ENCODE results near the gene A3GALT2. TPM values are rescaled to one million over a fixed set of nuclear protein-coding genes. Genes with fewer than 3 reads are reported as not detected.

A3GALT2 gene
- polyA plus RNA-seq (0.35 TPM in 1 of 2 replicates, not detected in the other), polyA minus RNA-seq (not detected in 2 replicates)

DNA sequence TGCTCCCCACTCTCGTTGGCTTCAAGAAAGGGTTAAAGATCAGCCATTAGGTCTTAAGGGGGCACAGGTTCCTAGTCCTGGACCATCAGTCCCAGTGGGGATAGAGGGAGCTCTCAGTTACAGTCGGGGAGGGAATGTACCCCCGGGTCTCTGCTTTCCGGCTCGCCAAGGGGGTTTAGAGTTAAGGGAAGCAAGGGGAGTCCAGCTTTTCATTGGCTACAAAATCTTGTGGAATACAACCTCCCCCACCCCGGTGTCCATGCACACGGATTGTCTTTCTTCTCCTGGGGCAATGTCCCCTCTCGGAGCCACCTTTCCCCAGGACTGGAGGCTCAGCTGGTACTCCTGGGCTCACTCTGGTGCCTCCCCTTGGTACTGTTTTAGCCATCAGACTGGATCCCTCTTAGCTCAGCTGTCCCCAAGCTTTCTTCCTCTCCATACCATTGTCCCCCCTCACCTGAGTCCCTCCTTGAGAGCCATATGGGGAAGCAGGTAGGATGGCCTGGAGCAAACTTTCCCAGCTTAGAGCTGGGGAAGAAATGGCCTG, at the start of gene A3GALT2:
TSS of gene A3GALT2 (minus strand) at position 480 of the 547 bp plus-strand sequence. CDS start at position 480, 0 bp downstream.
- H4K20me1 ChIP-seq (ENCODE audit: insufficient read depth): peaks cover 7% of the 10 kb centered on the region
- no peaks in the 10 kb centered on the region for H3F3A ChIP-seq (ENCODE audit: insufficient read depth, low read length, poor library complexity, severe bottlenecking)
- H3K27me3 ChIP-seq (ENCODE audit: insufficient read depth, low read depth, low read length): no peaks in the 10 kb centered on the region
- H3K9ac ChIP-seq (ENCODE audit: low read length): no peak within 1 kb of the TSS
- H3K9me3 ChIP-seq (ENCODE audit: low read length): no peaks in the 10 kb centered on the region
- H3K4me3 ChIP-seq (ENCODE audit: low read length): no peak within 1 kb of the TSS
- H3K9me2 ChIP-seq (ENCODE audit: insufficient read depth, low read length): no peaks in the 10 kb centered on the region
- H3K27ac ChIP-seq (ENCODE audit: low read length): no peak within 1 kb of the TSS
- H3K79me2 ChIP-seq (replicated peaks; ENCODE audit: insufficient read depth, low read length): no peaks in the 10 kb centered on the region
- no peak within 1 kb of the TSS for H2AFZ ChIP-seq (ENCODE audit: low read depth, low read length)
- no peak for TF ChIP-seq POLR2AphosphoS5 (IDR thresholded peaks at IDR 0.05)
- TF ChIP-seq CTCF (IDR thresholded peaks at IDR 0.05; ENCODE audit: poor library complexity, severe bottlenecking): no peak
- no peak for TF ChIP-seq TAF1 (IDR thresholded peaks at IDR 0.05; ENCODE audit: low read depth)
- TF ChIP-seq EP300 (conservative IDR thresholded peaks at IDR 0.05; ENCODE audit: poor library complexity, severe bottlenecking): no peak
- TF ChIP-seq, protein P1, sequence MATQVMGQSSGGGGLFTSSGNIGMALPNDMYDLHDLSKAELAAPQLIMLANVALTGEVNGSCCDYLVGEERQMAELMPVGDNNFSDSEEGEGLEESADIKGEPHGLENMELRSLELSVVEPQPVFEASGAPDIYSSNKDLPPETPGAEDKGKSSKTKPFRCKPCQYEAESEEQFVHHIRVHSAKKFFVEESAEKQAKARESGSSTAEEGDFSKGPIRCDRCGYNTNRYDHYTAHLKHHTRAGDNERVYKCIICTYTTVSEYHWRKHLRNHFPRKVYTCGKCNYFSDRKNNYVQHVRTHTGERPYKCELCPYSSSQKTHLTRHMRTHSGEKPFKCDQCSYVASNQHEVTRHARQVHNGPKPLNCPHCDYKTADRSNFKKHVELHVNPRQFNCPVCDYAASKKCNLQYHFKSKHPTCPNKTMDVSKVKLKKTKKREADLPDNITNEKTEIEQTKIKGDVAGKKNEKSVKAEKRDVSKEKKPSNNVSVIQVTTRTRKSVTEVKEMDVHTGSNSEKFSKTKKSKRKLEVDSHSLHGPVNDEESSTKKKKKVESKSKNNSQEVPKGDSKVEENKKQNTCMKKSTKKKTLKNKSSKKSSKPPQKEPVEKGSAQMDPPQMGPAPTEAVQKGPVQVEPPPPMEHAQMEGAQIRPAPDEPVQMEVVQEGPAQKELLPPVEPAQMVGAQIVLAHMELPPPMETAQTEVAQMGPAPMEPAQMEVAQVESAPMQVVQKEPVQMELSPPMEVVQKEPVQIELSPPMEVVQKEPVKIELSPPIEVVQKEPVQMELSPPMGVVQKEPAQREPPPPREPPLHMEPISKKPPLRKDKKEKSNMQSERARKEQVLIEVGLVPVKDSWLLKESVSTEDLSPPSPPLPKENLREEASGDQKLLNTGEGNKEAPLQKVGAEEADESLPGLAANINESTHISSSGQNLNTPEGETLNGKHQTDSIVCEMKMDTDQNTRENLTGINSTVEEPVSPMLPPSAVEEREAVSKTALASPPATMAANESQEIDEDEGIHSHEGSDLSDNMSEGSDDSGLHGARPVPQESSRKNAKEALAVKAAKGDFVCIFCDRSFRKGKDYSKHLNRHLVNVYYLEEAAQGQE (IDR thresholded peaks at IDR 0.05; ENCODE audit: borderline replicate concordance): no peak
- TF ChIP-seq EZH2 (IDR thresholded peaks at IDR 0.05; ENCODE audit: borderline replicate concordance, insufficient read depth, low read length, poor library complexity, severe bottlenecking): no peak
- TF ChIP-seq SMC3 (conservative IDR thresholded peaks at IDR 0.05; ENCODE audit: poor library complexity): no peak
- H3K4me2 ChIP-seq (ENCODE audit: low read length): no peak within 1 kb of the TSS
- peaks cover 18% of the 10 kb centered on the region for H3K36me3 ChIP-seq (ENCODE audit: insufficient read depth, low read length)

DNA sequence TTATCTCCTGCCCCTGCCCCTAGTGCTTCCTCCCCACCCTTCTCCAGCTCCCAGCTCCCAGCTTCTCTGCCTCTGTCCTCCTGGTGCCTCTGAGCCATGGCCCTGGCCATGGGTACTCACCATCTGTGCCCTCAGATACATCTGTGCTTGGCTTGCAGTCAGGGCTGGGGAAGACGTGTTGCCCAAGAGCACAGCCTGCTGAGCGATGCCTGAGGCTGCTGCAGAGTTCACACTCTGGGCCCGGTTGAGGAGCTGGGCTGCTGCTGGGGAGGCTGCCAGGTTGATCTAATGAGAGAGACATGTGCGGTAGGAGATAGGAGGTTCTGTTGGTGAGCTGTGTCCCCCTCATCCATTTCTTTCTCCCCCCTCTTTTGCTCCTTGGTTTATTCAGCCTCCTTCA, 49.4 kb upstream of the A3GALT2 start:
- Histone ChIP-seq H3K36me3 (ENCODE audit: insufficient read depth, low read length) (peaks cover 16% of the 10 kb centered on the region), H3K27me3 (ENCODE audit: insufficient read depth, low read depth, low read length) (no peaks in the 10 kb centered on the region), H3K9me2 (ENCODE audit: insufficient read depth, low read length) (no peaks in the 10 kb centered on the region), H3K9ac (ENCODE audit: low read length) (no peak overlapping the region), H3K79me2 (replicated peaks; ENCODE audit: insufficient read depth, low read length) (peaks cover 12% of the 10 kb centered on the region), H3K9me3 (ENCODE audit: low read length) (no peaks in the 10 kb centered on the region), H3K4me3 (ENCODE audit: low read length) (no peak overlapping the region), H2AFZ (ENCODE audit: low read depth, low read length) (no peak overlapping the region), H3F3A (ENCODE audit: insufficient read depth, low read length, poor library complexity, severe bottlenecking) (peaks cover 2% of the 10 kb centered on the region), H4K20me1 (ENCODE audit: insufficient read depth) (no peaks in the 10 kb centered on the region), H3K27ac (ENCODE audit: low read length) (no peak overlapping the region), H3K4me2 (ENCODE audit: low read length) (no peak overlapping the region)
- TF ChIP-seq TAF1 (IDR thresholded peaks at IDR 0.05; ENCODE audit: low read depth) (no peak), RAD21 (conservative IDR thresholded peaks at IDR 0.05) (no peak), EZH2 (IDR thresholded peaks at IDR 0.05; ENCODE audit: borderline replicate concordance, insufficient read depth, low read length, poor library complexity, severe bottlenecking) (no peak), EP300 (conservative IDR thresholded peaks at IDR 0.05; ENCODE audit: poor library complexity, severe bottlenecking) (no peak), MXI1 (conservative IDR thresholded peaks at IDR 0.05; ENCODE audit: poor library complexity, severe bottlenecking) (no peak), SMC3 (conservative IDR thresholded peaks at IDR 0.05; ENCODE audit: poor library complexity) (no peak), POLR2AphosphoS5 (IDR thresholded peaks at IDR 0.05) (no peak), CTCF (IDR thresholded peaks at IDR 0.05; ENCODE audit: poor library complexity, severe bottlenecking) (no peak)
- TF ChIP-seq, protein P1 (IDR thresholded peaks at IDR 0.05; ENCODE audit: borderline replicate concordance): no peak
